Activated T-helper 17 cell treated with anti-CD3 and anti-CD28 coated beads, Interleukin-2, amount 50 U/mL, for 72 hours (primary cell): Measurements from ENCODE around the gene GNG3. TPM values are rescaled to one million over a fixed set of nuclear protein-coding genes. Genes with fewer than 3 reads are reported as not detected.
A peak's percentile ranks its signal among the peaks of the same experiment; 100 is the strongest.

ENCODE experiments used
- ATAC-seq: fragments of 150-1000 bp; cut with Tn5 transposase; replicated peaks from 2 replicates; pipeline ENCODE4 v1.10.0; 2021; ENCODE audit warnings: mild to moderate bottlenecking, moderate library complexity
- H3K27ac Mint-ChIP-seq: one replicate; pipeline ENCODE4 v1.8.0; 2022; ENCODE audit warnings: mixed read lengths
- H3K27me3 Mint-ChIP-seq: one replicate; pipeline ENCODE4 v1.8.0; 2022; ENCODE audit warnings: mixed read lengths
- H3K36me3 Mint-ChIP-seq: one replicate; pipeline ENCODE4 v1.8.0; 2022; ENCODE audit warnings: low read depth, mild to moderate bottlenecking, mixed read lengths
- H3K4me1 Mint-ChIP-seq: one replicate; pipeline ENCODE4 v1.8.0; 2022; ENCODE audit warnings: mixed read lengths
- H3K4me3 Mint-ChIP-seq: one replicate; pipeline ENCODE4 v1.8.0; 2022; ENCODE audit warnings: mild to moderate bottlenecking, mixed read lengths
- H3K9me3 Mint-ChIP-seq: one replicate; pipeline ENCODE4 v1.8.0; 2022; ENCODE audit warnings: mixed read lengths
- total RNA-seq, 2 donors: library from RNA; stranded (reverse); gene quantifications; one replicate each; pipeline ENCODE4 v1.2.3, GENCODE V29; 2022

The GNG3 gene
- total RNA-seq, 2 donors from 2014 or later: not detected

DNA sequence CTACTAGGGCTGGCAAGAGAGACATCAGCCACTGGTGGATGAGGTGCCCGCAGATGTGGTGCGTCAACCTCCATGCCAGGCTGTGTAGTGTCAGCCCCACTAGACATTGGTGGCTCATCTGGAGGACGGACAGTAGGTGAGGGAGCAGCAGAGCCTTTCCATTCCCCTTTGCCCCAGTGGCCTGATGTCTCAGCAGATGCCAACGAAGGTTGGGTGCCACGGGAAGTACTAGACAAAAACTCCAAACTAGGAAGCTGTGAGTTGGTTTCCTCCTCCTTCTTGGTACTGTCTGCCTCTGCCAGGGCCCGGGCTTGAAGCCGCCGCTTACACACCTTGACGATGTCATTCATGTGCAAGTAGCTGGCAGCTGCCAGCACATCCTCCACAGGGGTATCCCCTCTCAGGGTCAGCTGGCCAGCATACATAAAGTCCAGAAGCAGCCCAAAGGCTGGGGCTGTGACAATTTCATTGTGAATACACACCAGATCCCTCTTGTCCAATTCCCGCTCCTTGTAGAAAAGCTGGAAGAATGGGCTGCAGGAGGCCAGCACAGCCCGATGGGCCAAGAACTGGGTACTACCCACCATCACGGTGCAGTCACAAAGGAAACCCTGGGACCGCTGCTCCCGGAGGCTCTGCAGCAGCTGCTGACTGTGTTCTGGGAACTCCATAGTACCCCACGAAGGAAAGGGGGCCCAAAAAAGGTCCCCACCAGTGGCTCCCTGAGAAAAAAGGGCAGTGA, 45.7 kb downstream of the GNG3 start:
- no peak for ATAC-seq
- no peaks in the 10 kb centered on the region for H3K27me3 Mint-ChIP-seq
- no peaks in the 10 kb centered on the region for H3K9me3 Mint-ChIP-seq
- H3K4me3 Mint-ChIP-seq: peak overlapping the region; percentile 86
- peaks cover 19% of the 10 kb centered on the region for H3K36me3 Mint-ChIP-seq
- H3K27ac Mint-ChIP-seq: peak overlapping the region; percentile 95
- peaks cover 10% of the 10 kb centered on the region for H3K4me1 Mint-ChIP-seq

DNA sequence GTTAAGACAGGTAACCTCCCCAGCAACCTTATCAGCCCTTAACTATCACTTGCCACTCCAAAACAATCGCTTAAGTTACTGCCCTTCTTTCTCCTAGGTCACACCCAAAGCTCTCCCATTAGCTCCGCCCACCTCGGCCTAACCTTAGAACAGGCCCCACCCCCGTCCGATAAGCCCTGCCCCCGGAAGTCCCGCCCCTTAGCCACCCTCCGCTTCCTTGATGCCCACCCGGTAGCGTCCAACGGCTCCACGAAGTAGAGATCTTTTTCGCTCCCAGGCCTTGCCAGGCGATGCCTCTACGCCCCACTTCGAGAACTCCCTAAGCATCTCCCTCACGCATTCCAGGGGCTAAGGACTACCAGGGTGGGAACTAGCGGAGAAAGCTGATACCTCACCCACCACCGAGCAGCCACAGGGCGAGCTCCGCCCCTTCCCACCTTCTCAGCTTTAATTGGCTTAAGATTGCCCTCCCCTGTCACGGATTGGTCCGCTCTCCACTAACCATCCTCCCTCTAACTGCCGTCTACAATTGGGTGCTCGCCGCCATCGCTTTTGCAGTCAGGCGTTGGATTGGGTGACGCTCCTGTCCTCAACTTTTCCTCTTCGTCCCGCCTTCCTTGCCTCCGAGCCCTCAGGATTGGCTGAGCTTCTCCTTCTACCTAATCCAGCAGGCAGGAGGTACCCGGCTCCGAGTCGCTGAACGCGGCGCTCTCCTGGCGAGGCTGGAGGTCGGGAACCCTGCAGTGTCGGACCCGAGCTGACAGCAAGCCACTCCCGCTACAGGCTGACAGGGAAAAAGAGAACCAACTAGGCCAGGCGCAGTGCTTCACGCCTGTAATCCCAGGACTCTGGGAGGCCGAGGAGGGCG, 46.5 kb downstream of the GNG3 start, which contains the start of gene ZBTB3:
Gene ZBTB3, minus strand, starts transcription at position 425 of the 868 bp plus-strand sequence. CDS start 496 bp downstream, outside the sequence.
- ATAC-seq: peak; percentile 98
- H3K36me3 Mint-ChIP-seq: peaks cover 14% of the 10 kb centered on the region
- peaks cover 7% of the 10 kb centered on the region for H3K4me1 Mint-ChIP-seq
- H3K27me3 Mint-ChIP-seq: no peaks in the 10 kb centered on the region
- H3K9me3 Mint-ChIP-seq: no peaks in the 10 kb centered on the region
- H3K27ac Mint-ChIP-seq: peak within 1 kb of the TSS; percentile 95
- H3K4me3 Mint-ChIP-seq: peak within 1 kb of the TSS; percentile 86

DNA sequence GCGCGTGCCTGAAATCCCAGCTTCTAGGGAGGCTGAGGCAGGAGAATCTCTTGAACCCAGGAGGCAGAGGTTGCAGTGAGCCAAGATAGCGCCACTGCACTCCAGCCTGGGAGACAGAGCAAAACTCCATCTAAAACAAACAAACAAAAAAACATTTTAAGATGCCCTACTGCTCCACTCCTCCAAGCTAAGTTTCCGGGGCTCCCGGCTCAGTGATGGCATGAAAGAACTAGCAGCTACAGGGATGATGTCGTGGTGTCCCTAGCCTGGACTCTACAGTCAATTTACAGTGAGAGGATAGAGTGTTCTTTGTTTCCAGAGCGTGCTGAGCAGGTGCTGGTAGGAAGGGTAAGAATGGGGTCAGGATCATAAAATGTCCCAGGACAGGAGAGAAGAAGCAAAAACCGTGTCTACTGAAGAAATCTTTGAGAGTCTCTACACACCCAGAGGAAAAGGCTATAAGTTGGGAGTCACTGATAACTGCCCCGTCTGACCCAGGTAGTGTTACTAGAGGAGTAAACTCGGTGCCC, 47.7 kb downstream of the GNG3 start:
- Mint-ChIP-seq H3K9me3 (no peaks in the 10 kb centered on the region), H3K36me3 (peaks cover 9% of the 10 kb centered on the region), H3K4me1 (peaks cover 4% of the 10 kb centered on the region), H3K27ac (no peak overlapping the region), H3K4me3 (peak overlapping the region; percentile 86), H3K27me3 (no peaks in the 10 kb centered on the region)
- ATAC-seq: no peak

DNA sequence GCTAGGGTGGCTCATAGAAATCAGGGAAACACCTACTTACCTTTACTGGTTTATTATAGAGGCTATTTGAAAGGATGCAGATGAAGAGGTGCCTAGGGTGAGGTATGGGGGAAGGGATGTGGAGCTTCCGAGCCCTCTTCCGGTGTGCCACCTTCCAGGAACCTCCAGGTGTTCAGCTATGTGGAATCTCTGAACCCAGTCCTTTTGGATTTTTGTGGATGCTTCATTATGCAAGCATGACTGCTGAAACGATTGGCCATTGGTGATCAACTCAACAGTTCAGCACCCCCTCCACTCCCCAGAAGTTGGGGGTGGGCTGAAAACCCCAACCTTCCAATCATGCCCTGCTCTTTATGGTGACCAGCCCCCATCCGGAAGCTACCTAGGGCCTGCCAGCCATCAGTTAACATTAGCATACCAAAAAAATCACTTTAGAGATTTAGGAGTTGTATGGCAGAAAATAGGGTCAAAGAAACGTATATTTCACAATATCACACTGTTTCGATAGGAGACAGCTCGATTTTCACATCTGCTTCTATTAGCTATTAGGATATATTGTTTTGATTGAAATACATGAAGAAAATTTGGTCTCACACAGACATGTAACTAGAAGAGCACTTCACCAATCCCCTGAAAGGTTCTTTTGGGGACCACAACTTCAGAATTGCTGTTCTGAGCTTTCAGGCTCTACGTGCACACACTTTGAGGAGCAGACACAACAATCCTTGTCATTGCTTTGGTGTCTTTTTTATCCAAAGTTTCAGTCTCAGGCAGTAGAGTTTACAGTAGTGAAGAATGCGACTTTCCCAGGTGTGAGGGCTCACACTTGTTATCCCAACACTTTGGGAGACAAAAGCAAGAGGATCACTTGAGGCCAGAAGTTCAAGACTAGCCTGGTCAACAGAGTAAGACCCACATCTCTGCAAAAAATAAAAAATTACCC, 50.6 kb downstream of the GNG3 start:
- Mint-ChIP-seq H3K4me3 (no peak overlapping the region), H3K27ac (no peak overlapping the region), H3K4me1 (peaks cover 9% of the 10 kb centered on the region), H3K27me3 (no peaks in the 10 kb centered on the region), H3K9me3 (no peaks in the 10 kb centered on the region), H3K36me3 (peaks cover 15% of the 10 kb centered on the region)
- no peak for ATAC-seq

Other genes starting within 250 kb of the GNG3 start
- gene AHNAK, start 160.9 kb upstream of the GNG3 start, total RNA-seq: 100 to 1,000 TPM; 155 to 336 TPM
- gene EEF1G, start 133.8 kb upstream of the GNG3 start, total RNA-seq: 1,000 to 10,000 TPM; 1,690 to 1,865 TPM
- 10 to 100 TPM; 23.8 to 25.7 TPM for gene TUT1, start 116.2 kb upstream of the GNG3 start, total RNA-seq
- gene MTA2, start 105.8 kb upstream of the GNG3 start, total RNA-seq: 100 to 1,000 TPM; 142 to 198 TPM
- 100 to 1,000 TPM; 122 to 130 TPM for gene EML3, start 94.9 kb upstream of the GNG3 start, total RNA-seq
- gene ROM1, start 94.4 kb upstream of the GNG3 start, total RNA-seq: 1 to 10 TPM; 2.0 to 3.0 TPM
- gene B3GAT3, start 85.7 kb upstream of the GNG3 start, total RNA-seq: 10 to 100 TPM; 60.5 to 71.9 TPM
- 100 to 1,000 TPM; 226 to 266 TPM for gene GANAB, start 61.1 kb upstream of the GNG3 start, total RNA-seq
- gene INTS5, start 54.4 kb upstream of the GNG3 start, total RNA-seq: 10 to 100 TPM; 26.5 to 27.8 TPM
- gene C11orf98, start 42.5 kb upstream of the GNG3 start, total RNA-seq: 10 to 100 TPM; 65.0 to 89.6 TPM
- gene CSKMT, start 42.4 kb upstream of the GNG3 start, total RNA-seq: 10 to 100 TPM; 23.6 TPM
- 1 to 10 TPM; 2.5 to 2.7 TPM for gene UQCC3, start 36.0 kb upstream of the GNG3 start, total RNA-seq
- 10 to 100 TPM; 27.0 to 28.5 TPM for gene LBHD1, start 35.4 kb upstream of the GNG3 start, total RNA-seq
- 10 to 100 TPM; 70.7 to 93.4 TPM for gene UBXN1, start 28.6 kb upstream of the GNG3 start, total RNA-seq
- under 1 TPM; 0.45 to 0.56 TPM for gene LRRN4CL, start 18.1 kb upstream of the GNG3 start, total RNA-seq
- gene BSCL2, start 252 bp upstream of the GNG3 start, total RNA-seq: 10 to 100 TPM; 31.1 to 39.2 TPM
- 10 to 100 TPM; 54.0 to 60.1 TPM for gene HNRNPUL2, start 19.8 kb downstream of the GNG3 start, total RNA-seq
- gene TTC9C, start 20.8 kb downstream of the GNG3 start, total RNA-seq: 10 to 100 TPM; 49.9 to 56.2 TPM
- gene ZBTB3, start 46.5 kb downstream of the GNG3 start, total RNA-seq: 10 to 100 TPM; 12.8 to 13.9 TPM
- gene POLR2G, start 53.9 kb downstream of the GNG3 start, total RNA-seq: 100 to 1,000 TPM in 1 of 2 donors, 10 to 100 TPM in 1; 92.0 to 114 TPM
- 10 to 100 TPM; 14.1 to 27.5 TPM for gene TAF6L, start 63.7 kb downstream of the GNG3 start, total RNA-seq
- gene TMEM179B, start 79.7 kb downstream of the GNG3 start, total RNA-seq: 10 to 100 TPM; 18.6 to 20.9 TPM
- gene TMEM223, start 84.3 kb downstream of the GNG3 start, total RNA-seq: 10 to 100 TPM in 1 of 2 donors, 1 to 10 TPM in 1; 6.2 to 16.2 TPM
- 100 to 1,000 TPM in 1 of 2 donors, 10 to 100 TPM in 1; 85.8 to 115 TPM for gene NXF1, start 97.8 kb downstream of the GNG3 start, total RNA-seq
- gene STX5, start 124.4 kb downstream of the GNG3 start, total RNA-seq: 10 to 100 TPM; 23.4 to 32.0 TPM
- gene TEX54, start 125.2 kb downstream of the GNG3 start, total RNA-seq: under 1 TPM; 0.82 TPM
- 100 to 1,000 TPM in 1 of 2 donors, 10 to 100 TPM in 1; 70.3 to 104 TPM for gene WDR74, start 131.9 kb downstream of the GNG3 start, total RNA-seq
- 100 to 1,000 TPM; 176 to 287 TPM for gene SLC3A2, start 173.2 kb downstream of the GNG3 start, total RNA-seq
- gene CHRM1, start 213.7 kb downstream of the GNG3 start, total RNA-seq: not detected